ENCODE data around the gene MLC1.

MLC1 gene

DNA sequence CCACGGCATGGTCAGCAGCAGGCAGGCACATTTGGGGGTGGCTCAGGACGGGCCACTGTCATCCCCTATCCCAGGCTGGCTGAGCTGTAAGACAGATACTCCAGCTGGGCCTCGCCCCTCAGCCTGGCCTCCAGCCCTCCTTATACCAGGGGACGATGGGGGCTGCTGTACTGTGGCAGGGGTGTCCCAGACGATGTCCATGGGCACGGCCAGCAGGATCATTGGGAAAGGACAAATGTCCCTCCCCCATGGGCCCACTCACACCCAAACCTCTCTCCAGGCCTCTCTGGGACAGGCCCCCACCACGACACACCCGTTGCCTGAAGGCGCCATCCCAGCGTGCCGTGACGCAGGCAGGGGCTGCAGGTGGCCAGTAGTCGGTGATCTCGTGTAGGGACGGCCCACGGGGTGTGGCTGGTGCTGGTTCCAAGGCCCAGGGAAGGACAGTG is 71.1 kb downstream of the MLC1 start:
- DNase-seq: no peak

DNA sequence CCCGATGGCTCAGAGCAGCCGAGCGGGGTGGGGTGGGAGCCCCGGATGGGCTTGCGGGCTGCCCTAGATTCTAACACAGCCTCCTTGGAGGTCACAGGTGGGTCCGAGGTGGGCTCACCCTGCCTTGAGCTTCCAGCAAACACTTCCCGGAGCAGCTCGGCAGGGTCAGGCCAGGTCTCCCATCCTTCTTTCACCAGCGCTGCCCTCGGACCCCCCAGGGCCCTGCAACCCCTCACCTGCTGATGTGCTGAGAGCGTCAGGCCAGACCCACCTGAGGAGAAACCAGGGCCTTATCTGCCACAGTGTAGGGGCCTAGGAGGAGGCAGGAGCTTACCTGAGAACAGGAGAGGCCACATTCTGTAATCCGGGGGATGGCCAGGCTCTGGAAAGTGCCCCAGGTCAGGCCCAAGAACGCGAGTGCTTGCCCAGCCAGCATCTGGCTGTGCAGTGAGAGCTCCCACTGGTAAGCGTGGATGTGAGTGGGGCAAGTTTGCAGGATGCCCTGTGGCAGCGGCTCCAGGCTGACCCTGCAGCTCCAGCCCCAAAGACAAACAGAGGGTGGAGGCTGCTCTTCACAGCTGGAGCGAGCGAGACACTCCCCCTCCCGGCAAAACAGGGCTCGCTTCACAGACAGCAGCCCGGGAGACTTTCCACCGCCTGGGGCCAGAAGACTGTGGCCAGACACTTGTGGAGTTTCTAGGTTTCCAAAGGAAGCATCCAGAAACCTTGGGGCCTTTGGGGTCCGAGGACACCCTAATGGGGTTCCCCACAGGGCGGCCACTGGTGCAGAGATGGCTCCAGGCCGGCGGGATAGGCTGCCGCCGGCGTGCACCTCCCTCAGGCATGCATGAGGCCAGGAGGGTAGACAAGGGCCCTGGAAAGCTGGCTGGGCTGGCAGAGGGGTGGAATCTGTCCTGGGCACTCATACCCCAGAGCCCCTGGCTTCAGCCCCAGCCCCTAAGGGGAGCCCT is 72.7 kb downstream of the MLC1 start, which contains the start of gene IL17REL:
IL17REL (minus strand) TSS at position 555 of the 971 bp plus-strand sequence; CDS start at position 436, 119 bp downstream.
- no peak for DNase-seq

DNA sequence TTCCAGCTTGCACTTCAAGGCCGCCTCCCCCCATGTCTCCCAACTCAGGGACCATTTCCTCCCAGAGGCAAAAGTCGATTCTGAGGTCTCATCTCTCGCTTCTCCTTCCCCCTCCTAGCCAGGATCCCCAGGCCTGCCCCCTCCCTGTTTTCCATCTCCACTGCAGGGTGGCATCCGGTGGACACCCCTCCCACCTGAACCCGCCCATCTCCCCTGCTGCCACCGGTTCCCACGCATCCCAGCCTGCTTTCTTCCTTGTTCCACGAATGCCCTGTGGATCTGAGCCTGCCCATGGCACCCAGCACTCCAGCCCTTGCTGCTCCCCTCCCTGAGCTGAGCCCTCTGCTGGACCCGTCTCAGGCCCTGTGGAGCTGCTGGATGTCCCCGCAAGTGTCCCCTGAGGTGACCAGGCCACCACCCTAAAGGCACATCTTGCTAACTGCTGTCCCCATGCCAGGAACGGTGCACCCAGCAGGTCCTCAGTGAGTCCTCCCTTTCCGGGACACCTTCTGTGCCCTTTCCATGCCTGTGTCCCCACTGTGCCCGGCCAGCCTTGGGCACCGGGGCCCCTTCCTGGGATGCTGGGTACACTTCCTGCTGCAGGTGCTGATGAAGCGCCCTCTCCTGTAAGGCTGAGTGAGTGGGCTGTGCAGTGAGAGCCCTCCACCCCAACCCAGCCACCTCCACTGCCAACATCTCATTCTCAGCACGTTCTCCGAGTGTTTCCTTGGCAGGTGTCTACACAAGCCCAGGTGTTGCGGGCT is 73.6 kb downstream of the MLC1 start:
- DNase-seq: peak; percentile 32

DNA sequence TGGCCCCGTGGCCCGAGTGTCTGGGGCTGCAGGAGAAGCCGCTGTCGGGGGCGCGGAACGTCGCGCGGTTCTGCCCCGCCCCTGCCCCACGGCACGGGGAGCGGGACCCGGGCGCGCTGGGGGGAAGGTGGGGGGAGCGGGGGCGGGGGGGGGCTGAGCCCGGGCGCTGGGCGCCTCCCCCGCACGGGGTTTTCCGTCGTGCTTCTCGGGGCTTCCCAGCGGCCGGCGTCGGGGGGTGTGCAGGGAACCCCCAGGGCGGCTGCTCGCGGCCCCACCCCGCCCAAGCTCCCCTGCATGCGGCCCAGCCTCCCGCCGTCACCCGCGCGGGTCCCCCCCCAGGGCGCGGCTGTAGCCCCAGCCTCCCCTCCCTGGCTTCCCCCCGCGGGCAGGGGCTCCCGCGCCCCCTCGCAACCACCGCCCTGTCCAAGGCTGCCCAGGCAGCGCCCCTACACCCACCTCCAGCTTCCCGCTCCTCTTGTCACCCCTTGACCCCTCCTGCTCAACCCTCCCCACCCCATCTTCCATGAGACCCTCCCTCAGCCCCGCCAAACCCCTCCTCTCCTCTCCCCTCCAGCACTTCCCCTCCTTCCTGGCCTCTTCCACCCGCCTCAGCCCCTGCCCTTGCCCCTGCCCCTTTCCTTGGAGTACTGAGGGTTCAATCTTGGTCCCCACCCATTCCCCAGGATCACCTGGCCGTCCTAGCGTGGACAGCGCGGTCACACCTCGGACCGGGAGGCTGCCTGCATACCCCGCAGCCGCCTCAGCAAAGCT is 74.4 kb downstream of the MLC1 start:
- DNase-seq: peak; percentile 50

DNA sequence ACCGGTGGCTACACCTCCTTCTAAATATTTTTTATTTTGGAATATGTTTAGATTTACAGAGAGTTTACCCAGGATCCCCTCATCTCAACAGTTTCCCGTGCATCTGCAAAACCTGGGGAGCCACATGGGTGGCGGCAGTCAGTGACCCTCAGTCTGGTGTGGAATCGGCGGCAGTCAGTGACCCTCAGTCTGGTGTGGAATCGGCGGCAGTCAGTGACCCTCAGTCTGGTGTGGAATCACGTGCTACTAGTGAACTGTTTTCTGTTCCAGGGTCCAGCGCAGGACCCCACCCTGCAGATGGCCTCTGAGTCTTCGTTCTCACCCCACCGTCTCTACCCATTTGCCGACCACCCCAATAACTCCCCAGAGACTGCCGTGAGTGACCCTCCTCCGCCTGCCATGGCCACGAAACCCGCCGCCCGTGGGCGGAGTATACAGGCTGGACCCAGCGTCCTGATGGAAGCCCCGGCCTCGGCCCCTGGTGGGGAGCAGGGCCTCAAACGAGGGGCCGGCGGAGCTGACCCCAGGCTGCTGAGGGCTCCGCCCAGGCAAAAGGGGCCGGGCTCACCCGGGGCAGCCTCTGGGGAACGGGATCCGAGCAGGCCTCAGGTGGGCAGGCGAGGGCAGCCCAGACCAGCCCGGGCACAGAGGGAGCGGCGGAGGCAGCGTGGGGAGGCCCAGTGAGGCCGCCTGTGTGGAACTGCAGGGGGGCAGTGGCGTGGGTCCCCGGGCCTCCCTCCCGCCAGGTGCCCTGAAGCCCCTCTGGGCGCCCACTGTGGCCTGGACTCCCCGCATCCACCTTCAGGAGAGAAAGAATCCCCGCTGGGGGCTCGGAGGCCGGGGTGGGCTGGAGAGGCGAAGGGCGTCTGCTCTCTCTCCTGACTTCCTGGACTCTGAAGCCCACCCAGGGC is 75.2 kb downstream of the MLC1 start:
- DNase-seq: no peak

Measured in activated CD4-positive, CD25-positive, alpha-beta regulatory T cell treated with anti-CD3 and anti-CD28 coated beads, Interleukin-2, amount 50 U/mL, for 72 hours (primary cell).